Skeletal muscle cell (primary cell): ENCODE data around the gene CLSTN1.
"Not testable (repeated sequence)": the region's sequence is repeated elsewhere in the genome, so short reads cannot be mapped to it uniquely, and the experiment has no call there.

Experiments used
- DNase-seq: peaks from one replicate; pipeline ENCODE4 v3.0.0-alpha.2; 2010; ENCODE audit warnings: low read depth
- H3K4me3 ChIP-seq: 2 replicates; pipeline ENCODE4 v1.5.1; 2011; ENCODE audit warnings: low read depth, mild to moderate bottlenecking, control low read depth, low read length, moderate library complexity

The CLSTN1 gene

GRCh38 chr1:9774712-9775679 lies 48.8 kb downstream of the CLSTN1 start:
- H3K4me3 ChIP-seq = no peak overlapping the region
- DNase-seq = no peak

GRCh38 chr1:9770298-9770697 lies 53.5 kb downstream of the CLSTN1 start:
- no peak for DNase-seq
- no peak overlapping the region for H3K4me3 ChIP-seq

- no peak for DNase-seq
- no peak overlapping the region for H3K4me3 ChIP-seq
Measured at GRCh38 chr1:9768983-9769382, 54.8 kb downstream of the CLSTN1 start.

DNA sequence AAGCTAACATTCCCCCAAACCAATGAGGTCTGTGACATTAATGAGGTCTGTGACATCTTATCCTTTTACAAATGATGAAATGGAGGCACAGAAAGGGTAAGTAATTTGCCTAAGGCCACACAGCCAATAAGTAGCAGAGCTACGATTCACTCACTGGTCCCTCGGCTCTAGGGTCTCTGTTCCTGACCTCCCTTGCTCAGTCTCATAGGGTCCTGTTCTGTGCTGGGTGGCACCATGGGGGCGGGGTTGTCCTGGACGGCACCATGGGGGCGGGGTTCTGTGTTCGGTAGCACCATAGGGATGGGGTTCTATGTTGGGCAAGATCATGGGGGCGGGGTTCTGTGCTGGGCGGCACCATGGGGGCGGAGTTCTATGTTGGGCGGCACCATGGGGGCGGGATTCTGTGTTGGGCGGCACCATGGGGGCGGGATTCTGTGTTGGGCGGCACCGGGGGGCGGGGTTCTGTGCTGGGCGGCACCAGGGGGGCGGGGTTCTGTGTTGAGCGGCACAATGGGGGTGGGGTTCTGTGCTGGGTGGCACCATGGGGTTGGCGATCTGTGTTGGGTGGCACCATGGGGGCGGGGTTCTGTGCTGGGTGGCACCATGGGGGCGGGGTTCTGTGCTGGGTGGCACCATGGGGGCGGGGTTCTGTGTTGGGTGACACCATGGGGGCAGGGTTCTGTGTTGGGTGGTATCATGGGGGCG lies 55.6 kb downstream of the CLSTN1 start:
- no peak overlapping the region for H3K4me3 ChIP-seq

GRCh38 chr1:9766759-9767442 lies 56.9 kb downstream of the CLSTN1 start:
- peak; percentile 96 for DNase-seq
- no peak overlapping the region for H3K4me3 ChIP-seq

More for the DNA sequence above, 55.6 kb downstream of the CLSTN1 start:
- no peak for DNase-seq

- no peak overlapping the region for H3K4me3 ChIP-seq
- DNase-seq = no peak
Measured at GRCh38 chr1:9764550-9764949, 59.2 kb downstream of the CLSTN1 start.

DNA sequence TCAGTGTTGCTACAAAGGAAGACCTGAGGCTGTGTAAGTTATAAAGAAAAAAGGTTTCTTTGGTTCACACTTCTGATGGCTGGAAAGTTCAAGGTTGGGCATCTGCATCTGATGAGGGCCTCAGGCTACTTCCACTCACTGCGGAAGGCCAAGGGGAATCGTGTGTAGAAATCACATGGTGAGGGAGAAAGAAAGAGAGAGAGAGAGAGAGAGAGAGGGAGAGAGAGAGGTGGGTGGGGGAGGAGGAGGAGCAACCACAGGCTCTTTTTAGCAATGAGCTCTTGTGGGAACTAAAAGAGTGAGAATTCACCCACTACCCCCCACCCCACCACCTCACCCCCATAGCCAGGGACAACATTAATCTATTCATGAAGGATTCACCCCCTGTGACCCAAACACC lies 59.9 kb downstream of the CLSTN1 start:
- H3K4me3 ChIP-seq = no peak overlapping the region
- no peak for DNase-seq

DNA sequence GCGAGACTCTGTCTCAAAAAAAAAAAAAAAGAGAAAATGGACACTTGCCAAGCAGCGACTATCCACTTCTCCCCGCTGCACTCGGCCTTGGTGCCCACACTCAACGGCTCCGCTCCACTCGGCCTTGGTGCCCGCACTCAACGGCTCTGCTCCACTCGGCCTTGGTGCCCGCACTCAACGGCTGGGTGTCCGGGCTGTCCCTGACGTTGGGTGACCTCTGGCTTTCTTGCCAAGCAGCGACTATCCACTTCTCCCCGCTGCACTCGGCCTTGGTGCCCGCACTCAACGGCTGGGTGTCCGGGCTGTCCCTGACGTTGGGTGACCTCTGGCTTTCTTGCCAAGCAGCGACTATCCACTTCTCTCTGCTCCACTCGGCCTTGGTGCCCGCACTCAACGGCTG lies 61.3 kb downstream of the CLSTN1 start:
- not testable (repeated sequence) for DNase-seq, H3K4me3 ChIP-seq

DNA sequence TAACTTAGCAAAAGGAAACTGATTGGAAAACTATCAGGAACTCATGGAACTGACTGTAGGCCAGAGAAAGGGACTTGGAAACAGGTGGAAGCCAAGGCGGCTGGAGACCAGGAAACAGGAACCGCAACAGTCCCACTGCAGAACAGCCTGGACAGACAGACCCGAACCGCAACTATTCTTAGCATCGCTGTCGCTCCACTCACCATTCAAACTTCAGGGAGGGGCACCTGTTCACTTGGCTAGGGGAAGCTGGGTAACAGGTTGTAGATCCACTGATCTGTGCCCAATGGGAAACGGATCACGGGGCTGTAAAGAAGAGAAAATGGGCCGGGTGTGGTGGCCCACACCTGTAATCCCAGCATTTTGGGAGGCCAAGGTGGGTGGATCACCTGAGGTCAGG lies 61.9 kb downstream of the CLSTN1 start:
- no peak overlapping the region for H3K4me3 ChIP-seq
- DNase-seq = no peak

- DNase-seq = no peak
Measured at GRCh38 chr1:9760824-9761223, 62.9 kb downstream of the CLSTN1 start.

GRCh38 chr1:9759939-9760338 lies 63.8 kb downstream of the CLSTN1 start:
- H3K4me3 ChIP-seq = no peak overlapping the region
- DNase-seq = no peak

More at GRCh38 chr1:9760824-9761223, 62.9 kb downstream of the CLSTN1 start:
- H3K4me3 ChIP-seq = no peak overlapping the region

- no peak overlapping the region for H3K4me3 ChIP-seq
- DNase-seq = no peak
Measured at GRCh38 chr1:9758559-9759121, 65.1 kb downstream of the CLSTN1 start.

DNA sequence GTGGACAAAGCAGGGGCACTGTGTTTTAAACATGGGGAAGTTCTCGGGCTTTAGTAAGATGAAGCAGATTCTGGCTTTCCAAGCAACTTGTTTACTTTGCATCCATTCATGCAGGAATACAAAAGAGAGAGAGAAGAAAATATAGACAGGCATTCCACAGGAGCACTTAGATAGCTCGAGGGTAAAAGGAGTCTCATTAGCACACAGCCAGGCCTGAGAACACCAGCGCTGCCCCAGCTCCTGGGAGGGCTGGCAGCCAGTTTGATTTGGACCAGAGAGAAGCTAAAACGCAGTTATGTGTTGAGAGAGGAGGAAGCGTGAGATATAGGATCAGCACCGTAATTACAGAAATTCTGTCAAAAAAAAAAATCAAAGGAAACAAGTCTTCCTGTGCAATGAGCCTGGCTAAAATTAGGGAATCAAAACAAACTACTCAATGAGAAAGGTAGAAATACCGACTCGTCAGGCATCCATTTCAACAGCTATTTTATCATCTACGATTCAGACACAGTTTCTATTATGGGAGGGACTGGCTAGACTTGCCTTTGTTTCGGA lies 68.2 kb downstream of the CLSTN1 start:
- DNase-seq = no peak

DNA sequence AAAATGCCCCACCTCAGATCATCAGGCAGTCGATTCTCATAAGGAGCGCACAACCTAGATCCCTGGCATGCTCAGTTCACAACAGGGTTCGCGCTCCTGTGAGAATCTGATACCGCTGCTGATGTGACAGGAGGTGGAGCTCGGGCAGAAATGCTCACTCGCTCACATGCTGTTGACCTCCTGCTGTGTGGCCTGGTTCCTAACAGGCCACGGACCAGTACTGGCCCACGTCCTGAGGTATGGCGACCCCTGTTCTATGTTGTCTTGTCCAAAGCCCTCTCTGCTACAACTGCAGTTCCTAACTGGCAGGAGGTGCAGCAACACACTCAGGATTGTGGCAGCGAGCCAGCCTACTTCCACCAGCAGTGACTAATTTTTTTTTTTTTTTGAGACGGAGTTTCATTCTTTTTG lies 70.6 kb downstream of the CLSTN1 start:
- DNase-seq = peak; percentile 54

More for the DNA sequence above, 68.2 kb downstream of the CLSTN1 start:
- H3K4me3 ChIP-seq = no peak overlapping the region

GRCh38 chr1:9751971-9752370 lies 71.8 kb downstream of the CLSTN1 start:
- no peak overlapping the region for H3K4me3 ChIP-seq
- no peak for DNase-seq

More for the DNA sequence above, 70.6 kb downstream of the CLSTN1 start:
- no peak overlapping the region for H3K4me3 ChIP-seq

DNA sequence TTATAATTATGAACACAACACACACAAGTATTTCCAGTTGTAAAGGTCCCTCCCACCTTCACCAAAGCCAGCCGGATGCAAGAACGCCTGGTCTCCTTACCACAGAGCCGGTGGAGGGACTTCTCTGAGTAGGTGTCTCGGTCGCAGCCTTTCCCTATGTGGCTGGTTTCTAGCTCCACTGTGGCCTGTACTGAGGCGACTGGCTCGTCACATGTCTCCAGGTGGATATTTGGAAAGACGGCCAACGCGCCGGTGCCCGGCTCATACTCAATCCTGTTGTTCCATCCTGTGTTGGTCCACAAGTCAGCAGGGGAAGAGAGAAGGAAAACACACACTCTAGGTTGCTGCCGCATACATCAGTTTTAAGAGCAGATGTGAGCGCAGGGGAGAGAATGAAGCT lies 74.4 kb downstream of the CLSTN1 start:
- no peak for DNase-seq
- no peak overlapping the region for H3K4me3 ChIP-seq

- DNase-seq, H3K4me3 ChIP-seq: not testable (repeated sequence)
Measured at GRCh38 chr1:9748391-9748790, 75.4 kb downstream of the CLSTN1 start.

DNA sequence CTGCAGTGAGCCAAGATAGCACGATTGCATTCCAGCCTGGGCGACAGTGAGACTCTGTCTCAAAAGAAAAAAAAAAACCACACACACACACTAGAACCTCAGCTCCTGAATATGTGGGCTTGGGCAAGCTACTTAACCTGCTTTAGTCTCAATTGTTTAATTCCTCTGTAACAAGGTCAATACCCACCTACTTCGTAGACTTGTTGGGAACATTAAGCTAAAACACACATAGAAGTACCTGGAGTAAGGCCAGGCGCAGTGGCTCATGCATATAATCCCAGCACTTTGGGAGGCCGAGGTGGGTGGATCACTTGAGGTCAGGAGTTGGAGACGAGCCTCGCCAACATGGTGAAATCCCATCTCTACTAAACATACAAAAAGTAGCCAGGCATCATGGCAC lies 77.1 kb downstream of the CLSTN1 start:
- DNase-seq = no peak
- no peak overlapping the region for H3K4me3 ChIP-seq

DNA sequence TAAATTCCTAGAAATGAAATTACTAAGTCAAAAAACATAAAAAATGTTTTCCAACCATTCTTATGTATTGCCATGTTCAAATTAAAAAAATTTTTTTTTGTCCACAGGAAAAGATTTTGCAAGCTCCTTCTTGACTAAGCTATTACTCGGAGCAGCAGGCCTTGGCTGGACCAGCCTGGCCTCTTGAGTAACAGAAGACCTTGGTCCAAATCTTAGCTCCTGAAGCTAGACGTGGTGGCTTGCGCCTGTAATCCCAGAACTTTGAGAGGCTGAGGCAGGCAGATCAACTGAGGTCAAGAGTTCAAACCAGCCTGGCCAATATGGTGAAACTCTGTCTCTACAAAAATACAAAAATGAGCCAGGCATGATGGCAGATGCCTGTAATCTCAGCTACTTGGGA lies 77.6 kb downstream of the CLSTN1 start:
- DNase-seq = no peak
- no peak overlapping the region for H3K4me3 ChIP-seq
